Body of pancreas (tissue), 4 donors: Measurements from ENCODE around the gene RC3H1. TPM values are rescaled to one million over a fixed set of nuclear protein-coding genes. Genes with fewer than 3 reads are reported as not detected.
"Not testable (repeated sequence)": the region's sequence is repeated elsewhere in the genome, so short reads cannot be mapped to it uniquely, and the experiment has no call there.

Experiments
- ATAC-seq: fragments of 150-250 bp; one replicate; pipeline ENCODE4 v1.9.1; 2016
- DNase-seq, 4 donors: peaks; one replicate each; pipeline ENCODE4 v3.0.0-alpha.2; 2019
- H3K27ac ChIP-seq, 4 donors: fragments of 200-600 bp; sonication (generic); 1 replicate in 3 of 4; 2 replicates in 1 of 4; pipeline versions ENCODE4 v1.5.1 to v1.6.1; 2016 to 2019; ENCODE audit warnings: mild to moderate bottlenecking in 1 of 4, mixed read lengths in 1 of 4, moderate library complexity in 1 of 4
- H3K27me3 ChIP-seq, 2 donors: fragments of 200-600 bp; sonication (generic); one replicate each; pipeline ENCODE4 v1.6.0; 2016; ENCODE audit warnings: mild to moderate bottlenecking in 1 of 2
- H3K36me3 ChIP-seq, 2 donors: fragments of 200-600 bp; sonication (generic); replicated peaks in 1 of 2; 2 replicates each; pipeline ENCODE4 v1.5.1; 2016; ENCODE audit warnings: low read depth in 2 of 2; ENCODE audit not compliant: insufficient read depth in 1 of 2
- H3K4me1 ChIP-seq: fragments of 200-600 bp; sonication (generic); one replicate; pipeline ENCODE4 v1.6.0; 2016
- H3K4me3 ChIP-seq, 2 donors: fragments of 200-600 bp; sonication (generic); 1 replicate in 1 of 2; 2 replicates in 1 of 2; pipeline ENCODE4 v1.5.1; 2016 to 2019
- H3K9me3 ChIP-seq, 3 donors: fragments of 200-600 bp; sonication (generic); 1 replicate in 2 of 3; 2 replicates in 1 of 3; pipeline ENCODE4 v1.5.1; 2016
- POLR2A ChIP-seq, 3 donors: fragments of 450-650 bp; IDR thresholded peaks; one replicate each; pipeline ENCODE4 v1.6.1; 2016; ENCODE audit warnings: antibody characterized with exemption in 3 of 3, mild to moderate bottlenecking in 2 of 3
- WGBS, 2 donors: methylation state at CpG; one replicate each; pipeline ENCODE4 v1.1.5; 2017; 5-methylcytosine and 5-hydroxymethylcytosine counted together
- intact Hi-C: fragments of 100-400 bp; cut with DNase I; formaldehyde crosslinking; loops from one replicate; pipeline ENCODE4 v1.15.1; 2023
- total RNA-seq, 2 donors: library from RNA; depleted of rRNA; stranded (reverse); fragments of >200 nt; gene quantifications; one replicate each; pipeline ENCODE4 v1.1.0, GENCODE V29; 2016
- TF ChIP-seq, protein P1 (sequence below), 7 experiments: fragments of 450-650 bp in 4 of 7; fragments of 200-600 bp in 3 of 7; sonication (generic) in 3 of 7; IDR thresholded peaks; one replicate each; pipeline ENCODE4 v1.5.1; 2016 to 2019; ENCODE audit warnings: antibody characterized with exemption in 7 of 7

Gene RC3H1
- total RNA-seq, 2 donors from 2014 or later, result 14.5 to 17.1 TPM

- TF ChIP-seq POLR2A (IDR thresholded peaks at IDR 0.05), result no peak
- TF ChIP-seq, protein P1, sequence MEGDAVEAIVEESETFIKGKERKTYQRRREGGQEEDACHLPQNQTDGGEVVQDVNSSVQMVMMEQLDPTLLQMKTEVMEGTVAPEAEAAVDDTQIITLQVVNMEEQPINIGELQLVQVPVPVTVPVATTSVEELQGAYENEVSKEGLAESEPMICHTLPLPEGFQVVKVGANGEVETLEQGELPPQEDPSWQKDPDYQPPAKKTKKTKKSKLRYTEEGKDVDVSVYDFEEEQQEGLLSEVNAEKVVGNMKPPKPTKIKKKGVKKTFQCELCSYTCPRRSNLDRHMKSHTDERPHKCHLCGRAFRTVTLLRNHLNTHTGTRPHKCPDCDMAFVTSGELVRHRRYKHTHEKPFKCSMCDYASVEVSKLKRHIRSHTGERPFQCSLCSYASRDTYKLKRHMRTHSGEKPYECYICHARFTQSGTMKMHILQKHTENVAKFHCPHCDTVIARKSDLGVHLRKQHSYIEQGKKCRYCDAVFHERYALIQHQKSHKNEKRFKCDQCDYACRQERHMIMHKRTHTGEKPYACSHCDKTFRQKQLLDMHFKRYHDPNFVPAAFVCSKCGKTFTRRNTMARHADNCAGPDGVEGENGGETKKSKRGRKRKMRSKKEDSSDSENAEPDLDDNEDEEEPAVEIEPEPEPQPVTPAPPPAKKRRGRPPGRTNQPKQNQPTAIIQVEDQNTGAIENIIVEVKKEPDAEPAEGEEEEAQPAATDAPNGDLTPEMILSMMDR (IDR thresholded peaks at IDR 0.05), result no peak
- no peak for DNase-seq
- no peaks in the 10 kb centered on the region for H3K9me3 ChIP-seq
- no peaks in the 10 kb centered on the region for H3K36me3 ChIP-seq
- no peak overlapping the region for H3K4me3 ChIP-seq
- H3K4me1 ChIP-seq, result no peaks in the 10 kb centered on the region
- no peak overlapping the region for H3K27ac ChIP-seq
- H3K27me3 ChIP-seq, result no peaks in the 10 kb centered on the region
- no peak for ATAC-seq
- intact Hi-C loops, result no loop called here
- 80 to 96% methylated on average over 1 to 2 of the region's 2 CpGs for WGBS, 2 donors
Measured at GRCh38 chr1:174049514-174049913, 27.4 kb upstream of the RC3H1 start.

- H3K27me3 ChIP-seq, result no peaks in the 10 kb centered on the region
- DNase-seq, result no peak
- no peak overlapping the region for H3K27ac ChIP-seq
- ATAC-seq, result no peak
- no peak overlapping the region for H3K4me3 ChIP-seq
- intact Hi-C loops, result no loop called here
- no peaks in the 10 kb centered on the region for H3K36me3 ChIP-seq
- no peaks in the 10 kb centered on the region for H3K4me1 ChIP-seq
- TF ChIP-seq, protein P1 (IDR thresholded peaks at IDR 0.05), result no peak
- TF ChIP-seq POLR2A (IDR thresholded peaks at IDR 0.05), result no peak
- no peaks in the 10 kb centered on the region for H3K9me3 ChIP-seq
- 39 to 52% methylated on average over 4 of the region's 4 CpGs for WGBS, 2 donors
Measured at GRCh38 chr1:174044418-174045222, 22.5 kb upstream of the RC3H1 start.

- H3K27me3 ChIP-seq, intact Hi-C loops, H3K9me3 ChIP-seq, H3K27ac ChIP-seq, H3K36me3 ChIP-seq, DNase-seq, H3K4me3 ChIP-seq, ATAC-seq, H3K4me1 ChIP-seq: not testable (repeated sequence)
- WGBS, 2 donors, result 80 to 87% methylated on average over 5 of the region's 5 CpGs
Measured at GRCh38 chr1:174042509-174042908, 20.4 kb upstream of the RC3H1 start.

DNA sequence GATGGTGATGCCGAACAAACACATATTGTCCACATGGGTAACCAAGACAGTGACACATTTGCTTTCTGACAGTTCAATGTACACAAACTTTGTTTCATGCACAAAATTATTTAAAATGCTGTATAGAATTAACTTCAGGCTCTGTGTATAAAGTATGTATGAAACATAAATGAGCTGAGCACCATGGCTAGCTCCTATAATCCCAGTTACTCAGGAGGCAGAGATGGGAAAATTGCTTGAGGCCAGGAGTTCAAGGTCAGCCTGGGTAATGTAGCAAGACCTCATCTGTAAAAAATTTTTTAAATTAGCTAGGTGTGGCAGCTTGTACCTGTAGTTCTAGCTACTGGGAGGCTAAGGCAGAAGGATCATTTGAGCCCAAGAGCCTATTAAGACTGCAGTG, 19.2 kb upstream of the RC3H1 start:
- Histone ChIP-seq H3K27me3 (no peaks in the 10 kb centered on the region), H3K4me3 (no peak overlapping the region), H3K27ac (no peak overlapping the region), H3K36me3 (no peaks in the 10 kb centered on the region), H3K4me1 (no peaks in the 10 kb centered on the region), H3K9me3 (no peaks in the 10 kb centered on the region)
- ATAC-seq, result no peak
- DNase-seq, result no peak
- WGBS, 2 donors, result 94 to 95% methylated on average over 1 of the region's 1 CpG
- intact Hi-C loops, result no loop called here
- TF ChIP-seq, protein P1 (IDR thresholded peaks at IDR 0.05), result no peak
- TF ChIP-seq POLR2A (IDR thresholded peaks at IDR 0.05), result no peak

DNA sequence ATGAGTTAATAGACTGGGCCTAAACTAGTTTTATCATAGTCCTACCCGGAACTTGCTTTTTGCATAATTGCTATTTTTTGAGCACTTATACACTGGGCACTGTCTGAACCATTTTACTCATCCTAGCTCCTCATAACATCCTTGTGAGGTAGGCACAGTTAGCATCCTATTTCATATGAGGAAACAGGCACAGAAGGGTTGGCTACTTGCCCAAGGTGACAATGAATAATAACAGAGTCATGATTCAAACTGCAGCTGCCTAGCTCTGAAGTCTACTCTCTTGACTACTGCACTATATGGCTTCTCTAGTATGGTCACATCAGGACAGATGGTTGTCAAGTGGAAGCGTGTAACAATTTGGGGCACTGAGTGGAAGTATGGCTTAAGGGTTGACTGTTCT, 18.2 kb upstream of the RC3H1 start:
- no peak overlapping the region for H3K4me3 ChIP-seq
- no peaks in the 10 kb centered on the region for H3K27me3 ChIP-seq
- TF ChIP-seq, protein P1 (IDR thresholded peaks at IDR 0.05), result no peak
- no peak for TF ChIP-seq POLR2A (IDR thresholded peaks at IDR 0.05)
- H3K9me3 ChIP-seq, result no peaks in the 10 kb centered on the region
- ATAC-seq (no peak), DNase-seq (peak in 3 of 4 donors; percentile 29 to 45 (median 35))
- 76 to 86% methylated on average over 2 of the region's 2 CpGs for WGBS, 2 donors
- H3K27ac ChIP-seq, result no peak overlapping the region
- H3K36me3 ChIP-seq, result no peaks in the 10 kb centered on the region
- intact Hi-C loops, result no loop called here
- no peaks in the 10 kb centered on the region for H3K4me1 ChIP-seq
